ENCODE data around the gene TRAPPC1. TPM values are rescaled to one million over a fixed set of nuclear protein-coding genes. Genes with fewer than 3 reads are reported as not detected.

Gene TRAPPC1
- total and polyA plus RNA-seq, 2 experiments from 2014 or later, result 45.2 to 234 TPM

- H3F3A ChIP-seq (replicated peaks; ENCODE audit: low read depth), result peaks cover 8% of the 10 kb centered on the region
- no peaks in the 10 kb centered on the region; the same call in 2 of the 3 replicates for H3K9me3 Mint-ChIP-seq
- no peaks in the 10 kb centered on the region for H4K20me1 ChIP-seq (replicated peaks; ENCODE audit: insufficient read depth)
- H3K27me3 Mint-ChIP-seq (ENCODE audit: insufficient read depth, low read depth, poor library complexity), result peaks cover 2% of the 10 kb centered on the region
- H3K4me1 Mint-ChIP-seq, result peaks cover 3% of the 10 kb centered on the region; the same call in 1 of the 3 replicates
- H3K79me2 ChIP-seq (replicated peaks; ENCODE audit: insufficient read depth), result no peaks in the 10 kb centered on the region
- peaks cover 40% of the 10 kb centered on the region for H3K4me1 ChIP-seq (ENCODE audit: insufficient read depth)
- H2AFZ ChIP-seq, result no peak overlapping the region
- H3K27ac ChIP-seq (ENCODE audit: low read depth), result no peak overlapping the region
- H3K4me2 ChIP-seq, result peak overlapping the region; percentile 70
- DNase-seq (ENCODE audit: low spot score) (no peak), ATAC-seq (no peak)
- H3K36me3 ChIP-seq (ENCODE audit: insufficient read depth), result no peaks in the 10 kb centered on the region
- no peak overlapping the region for H3K27ac Mint-ChIP-seq
- H3K4me3 ChIP-seq, result peak overlapping the region; percentile 36; the same call in 1 of the 2 replicates
- peak overlapping the region; percentile 74 for H3K4me3 Mint-ChIP-seq
- no peaks in the 10 kb centered on the region for H3K9me2 ChIP-seq (ENCODE audit: insufficient read depth)
- peaks cover 71% of the 10 kb centered on the region for H3K27me3 ChIP-seq (ENCODE audit: insufficient read depth)
- no peak for TF ChIP-seq JUNB (IDR thresholded peaks at IDR 0.05; ENCODE audit: unreplicated experiment)
- TF ChIP-seq REST (IDR thresholded peaks at IDR 0.05; ENCODE audit: unreplicated experiment), result no peak
- TF ChIP-seq ZNF331 (CRISPR knock-in tag; IDR thresholded peaks at IDR 0.05; ENCODE audit: low read depth), result no peak
- TF ChIP-seq CTCF (conservative IDR thresholded peaks at IDR 0.05; ENCODE audit: low read depth in 2 of 2), result no peak
- TF ChIP-seq ZNF462 (CRISPR knock-in tag; IDR thresholded peaks at IDR 0.05), result no peak
- TF ChIP-seq STAT1 (IDR thresholded peaks at IDR 0.05; ENCODE audit: unreplicated experiment), result no peak
- no peak for TF ChIP-seq EZH2phosphoT487 (IDR thresholded peaks at IDR 0.05; ENCODE audit: unreplicated experiment)
- TF ChIP-seq ZNF114 (CRISPR knock-in tag; IDR thresholded peaks at IDR 0.05), result no peak
- TF ChIP-seq NANOG (IDR thresholded peaks at IDR 0.05; ENCODE audit: borderline replicate concordance), result no peak
- H3K36me3 Mint-ChIP-seq (ENCODE audit: low read depth), result no peaks in the 10 kb centered on the region; the same call in 2 of the 3 replicates
Measured at GRCh38 chr17:7883781-7884386, 47.9 kb downstream of the TRAPPC1 start.

All from GM23338 (cell line).